ENCODE data around the gene ENTPD1. TPM values are rescaled to one million over a fixed set of nuclear protein-coding genes. Genes with fewer than 3 reads are reported as not detected.

ENTPD1 gene
- total RNA-seq, 1 experiment from 2014 or later, result 0.37 TPM

- H3K4me2 ChIP-seq (ENCODE audit: low read length), result no peak overlapping the region
- H3K27me3 ChIP-seq (ENCODE audit: insufficient read depth, low read length), result no peaks in the 10 kb centered on the region
- no peak overlapping the region for H3K9ac ChIP-seq (ENCODE audit: low read length)
- no peak overlapping the region for H2AFZ ChIP-seq (ENCODE audit: low read depth, low read length, poor library complexity, severe bottlenecking)
- peaks cover 0 to 7% of the 10 kb centered on the region in 2 experiments; a peak in 3 of 4 replicates for H3K36me3 ChIP-seq (ENCODE audit: control insufficient read depth in 1 of 2, insufficient read depth in 2 of 2, low read length in 2 of 2)
- H3K27ac ChIP-seq (ENCODE audit: low read depth, low read length), result no peak overlapping the region
- H3K4me3 ChIP-seq (replicated peaks in 1 of 2; ENCODE audit: low read depth in 1 of 2, low read length in 2 of 2), result no peak overlapping the region
- H3K79me2 ChIP-seq (ENCODE audit: insufficient read depth, low read length), result no peaks in the 10 kb centered on the region
- RAD21 ChIA-PET (ENCODE audit: low non-redundant PET in 1 of 2, low total read pairs in 2 of 2, uncharacterized antibody in 2 of 2, unreplicated experiment in 2 of 2), result no interaction called here
- intact Hi-C loops (cut with micrococcal nuclease), result no loop called here
- H3K9me2 ChIP-seq (ENCODE audit: insufficient read depth), result no peaks in the 10 kb centered on the region
- H3K9me3 ChIP-seq (ENCODE audit: control insufficient read depth in 1 of 2, insufficient read depth in 1 of 2, low read depth in 1 of 2, low read length in 2 of 2), result no peaks in the 10 kb centered on the region
- TF ChIP-seq REST (IDR thresholded peaks at IDR 0.05; ENCODE audit: low read depth) (no peak), CBX3 (IDR thresholded peaks at IDR 0.05; ENCODE audit: low read depth) (no peak), CEBPB (IDR thresholded peaks at IDR 0.05; ENCODE audit: low read depth) (no peak), ZNF274 (IDR thresholded peaks at IDR 0.05; ENCODE audit: low read depth, low read length) (no peak), POLR2AphosphoS5 (IDR thresholded peaks at IDR 0.05; ENCODE audit: low read depth, low read length) (no peak), YY1 (IDR thresholded peaks at IDR 0.05; ENCODE audit: extremely low read depth, insufficient replicate concordance, low read depth, low read length) (no peak), SRF (IDR thresholded peaks at IDR 0.05; ENCODE audit: low read depth) (no peak)
- H4K20me1 ChIP-seq (ENCODE audit: insufficient read depth), result no peaks in the 10 kb centered on the region
- ATAC-seq, result no peak
- POLR2A ChIA-PET, result no interaction called here
- BruUV-seq (replicated peaks), result no TSS peak
- CTCF ChIA-PET, result interaction anchor here (1.0 kb wide), 1 partner anchor 8 kb away, joined by 3 read pairs; no protein-coding TSS in a partner anchor
- H3K4me1 ChIP-seq (ENCODE audit: control insufficient read depth in 1 of 2, insufficient read depth in 2 of 2, low read length in 2 of 2), result no peaks in the 10 kb centered on the region
- no peak for DNase-seq (ENCODE audit: low read depth, low spot score)
Observed at GRCh38 chr10:95872158-95872711, 116.3 kb downstream of the ENTPD1 start.
